Hepatic stellate cell (primary cell): ENCODE results near the gene OSM.
"Not testable (repeated sequence)": the region's sequence is repeated elsewhere in the genome, so short reads cannot be mapped to it uniquely, and the experiment has no call there.

Experiments
- DNase-seq: peaks from one replicate; pipeline ENCODE4 v3.0.0; 2011; ENCODE audit warnings: low spot score

OSM gene

DNA sequence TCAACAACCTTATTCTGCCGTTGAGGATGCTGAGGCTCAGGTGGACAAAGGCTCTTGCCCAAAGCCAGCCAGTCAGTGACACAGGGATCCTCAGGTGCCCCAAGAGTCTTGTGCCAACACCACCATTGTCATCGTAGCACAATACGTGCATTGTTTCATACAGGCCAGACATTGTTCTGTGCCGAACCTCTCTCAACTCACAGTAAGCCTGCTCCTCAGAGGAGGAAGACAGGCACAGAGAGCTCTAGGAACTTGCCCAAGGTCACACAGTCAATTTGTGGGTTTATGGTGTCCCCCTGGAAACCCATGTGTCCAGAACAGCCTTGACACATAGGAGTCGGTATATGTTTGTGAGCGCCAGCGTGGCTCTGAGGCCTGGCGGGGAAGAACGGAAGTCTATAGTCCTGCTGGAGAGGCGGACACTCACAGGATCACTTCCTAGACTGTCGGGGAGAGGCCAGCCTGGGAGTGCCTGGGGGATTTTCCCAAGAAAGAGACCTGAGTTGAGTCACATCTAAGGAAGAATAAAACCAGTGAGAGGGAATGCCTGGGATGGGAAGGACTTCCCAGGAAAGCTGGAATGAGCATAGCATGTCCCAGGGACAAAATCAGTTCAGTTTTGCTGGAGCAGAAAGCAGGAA lies 40.3 kb downstream of the OSM start:
- no peak for DNase-seq

- DNase-seq, result no peak
Observed at GRCh38 chr22:30225220-30225927, 41.3 kb downstream of the OSM start.

DNA sequence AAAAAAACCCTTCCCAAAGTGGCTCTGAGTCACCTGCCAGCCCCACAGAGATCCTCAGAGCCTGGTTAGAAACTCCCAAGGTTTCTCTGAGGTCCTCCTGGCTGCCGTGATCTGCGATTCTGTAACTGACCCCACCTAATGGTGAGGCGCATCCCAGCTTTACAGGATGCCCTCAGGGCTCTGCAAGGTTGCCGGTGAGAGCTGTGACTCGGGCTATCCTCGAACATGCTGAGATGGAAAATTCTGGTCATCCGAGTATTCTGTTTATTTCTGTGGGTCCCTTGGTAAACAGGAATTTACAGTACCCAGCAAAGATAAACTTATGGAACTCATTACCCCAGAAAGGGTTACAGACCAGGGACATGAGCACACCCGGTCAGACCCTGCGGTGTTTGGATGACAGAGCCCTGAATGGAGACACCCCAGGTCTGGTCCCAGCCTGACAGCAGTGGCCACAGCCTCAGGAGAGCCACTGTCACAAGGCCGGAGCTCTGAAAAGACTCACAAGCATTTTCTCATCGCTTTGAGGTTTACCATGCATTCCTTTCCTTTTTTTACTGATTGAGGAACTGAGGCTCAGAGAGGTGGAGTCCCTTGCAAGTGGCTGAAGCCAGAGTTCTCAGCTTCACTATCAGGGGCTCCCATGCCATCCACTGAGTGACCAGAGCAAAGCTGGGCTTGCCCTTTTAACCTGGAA lies 42.3 kb downstream of the OSM start:
- DNase-seq, result no peak

DNA sequence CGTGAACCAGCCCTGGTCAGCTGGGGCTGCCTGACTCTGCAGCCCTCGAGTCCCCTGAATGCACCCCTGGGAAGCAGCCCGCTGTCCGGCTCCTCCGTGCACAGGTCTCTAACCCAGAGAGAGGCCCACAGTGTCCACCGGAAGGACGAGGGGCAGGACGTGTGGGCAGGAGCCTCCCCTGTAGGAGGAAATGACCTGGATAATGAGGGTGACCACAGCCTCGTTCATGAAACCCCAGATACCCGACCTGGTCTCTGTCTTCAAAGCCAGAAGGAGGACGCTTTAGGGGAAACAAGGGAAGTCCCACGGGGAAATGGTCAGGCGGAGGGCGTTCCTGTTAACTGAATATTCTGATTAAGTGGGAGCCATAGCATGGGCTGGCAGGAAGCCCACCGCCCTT lies 43.3 kb downstream of the OSM start:
- DNase-seq, result no peak

- no peak for DNase-seq
Observed at GRCh38 chr22:30222321-30222720, 44.3 kb downstream of the OSM start.

- DNase-seq, result no peak
Observed at GRCh38 chr22:30221121-30221992, 45.3 kb downstream of the OSM start.

DNA sequence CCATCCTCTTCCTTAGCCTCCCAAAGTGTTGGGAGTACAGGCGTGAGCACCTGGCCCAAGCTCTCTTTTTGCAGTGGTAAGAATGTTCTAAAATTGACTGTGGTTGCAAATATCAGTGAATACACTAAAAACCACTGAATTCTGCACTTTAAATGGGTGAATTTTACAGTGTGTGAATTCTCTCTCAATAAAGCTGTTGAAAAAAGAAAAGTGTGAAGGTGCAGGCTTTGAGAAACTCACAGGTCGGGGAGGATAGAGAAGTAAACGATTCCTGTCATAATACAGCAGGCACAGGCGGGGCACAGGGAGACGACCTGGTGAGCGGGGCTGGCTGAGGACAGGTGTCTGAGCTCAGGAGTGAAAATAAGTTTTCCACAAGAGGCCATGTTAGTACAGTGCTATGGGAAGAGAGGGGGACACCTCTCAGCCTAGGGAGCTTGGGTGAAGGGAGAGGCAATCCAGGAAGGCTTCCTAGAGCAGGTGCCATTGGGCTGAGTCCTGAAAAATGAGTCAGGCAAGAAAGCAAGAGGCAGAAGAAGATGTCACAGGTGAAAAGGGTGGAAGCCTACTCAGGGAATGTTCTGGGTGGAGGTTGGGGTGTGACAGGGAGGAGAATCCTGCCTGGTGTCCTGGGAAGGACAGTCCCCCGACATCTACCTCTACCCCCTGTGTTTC lies 46.2 kb downstream of the OSM start:
- no peak for DNase-seq

- DNase-seq, result no peak
Observed at GRCh38 chr22:30219668-30220278, 46.9 kb downstream of the OSM start.

GRCh38 chr22:30219049-30219654 lies 47.5 kb downstream of the OSM start:
- DNase-seq, result no peak

GRCh38 chr22:30217698-30218560 lies 48.7 kb downstream of the OSM start:
- no peak for DNase-seq

DNA sequence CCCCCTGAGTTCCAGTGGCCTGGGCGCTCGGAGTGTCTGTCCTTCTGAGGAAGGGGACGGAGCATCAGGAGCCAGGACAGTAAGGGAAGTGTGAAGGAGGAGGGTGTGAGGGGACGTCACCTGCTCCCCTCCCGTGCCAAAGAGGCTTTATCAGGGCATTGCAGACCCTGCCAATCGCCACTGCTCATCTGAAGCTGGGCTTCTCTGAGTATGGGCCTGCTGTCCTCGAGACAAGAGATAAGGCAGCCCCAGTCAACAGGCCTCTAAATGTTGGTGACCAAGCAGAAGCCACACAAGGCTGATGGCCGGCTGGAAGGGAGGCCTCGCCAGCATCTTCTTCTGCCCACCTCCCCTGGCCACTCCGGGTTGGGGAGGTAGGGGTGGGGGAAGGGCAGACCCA lies 49.9 kb downstream of the OSM start:
- DNase-seq, result no peak

DNA sequence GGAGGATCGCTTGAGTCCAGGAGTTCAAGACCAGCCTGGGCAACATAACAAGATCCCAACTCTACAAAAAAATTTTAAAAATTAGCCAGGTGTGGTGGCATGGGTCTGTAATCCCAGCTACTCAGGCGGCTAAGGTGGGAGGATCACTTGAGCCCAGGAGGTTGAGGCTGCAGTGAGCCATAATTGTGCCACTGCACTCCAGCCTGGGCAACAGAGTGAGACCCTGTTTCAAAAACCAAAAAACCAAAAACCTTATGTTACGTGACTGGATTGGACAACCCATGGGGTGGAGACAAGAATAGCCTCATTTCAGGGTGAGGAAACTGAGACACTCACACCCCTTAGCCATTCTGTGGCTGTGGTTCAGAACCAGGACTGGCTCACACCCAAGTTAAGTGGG lies 50.4 kb downstream of the OSM start:
- not testable (repeated sequence) for DNase-seq

- no peak for DNase-seq
Observed at GRCh38 chr22:30214703-30215407, 51.8 kb downstream of the OSM start.

DNA sequence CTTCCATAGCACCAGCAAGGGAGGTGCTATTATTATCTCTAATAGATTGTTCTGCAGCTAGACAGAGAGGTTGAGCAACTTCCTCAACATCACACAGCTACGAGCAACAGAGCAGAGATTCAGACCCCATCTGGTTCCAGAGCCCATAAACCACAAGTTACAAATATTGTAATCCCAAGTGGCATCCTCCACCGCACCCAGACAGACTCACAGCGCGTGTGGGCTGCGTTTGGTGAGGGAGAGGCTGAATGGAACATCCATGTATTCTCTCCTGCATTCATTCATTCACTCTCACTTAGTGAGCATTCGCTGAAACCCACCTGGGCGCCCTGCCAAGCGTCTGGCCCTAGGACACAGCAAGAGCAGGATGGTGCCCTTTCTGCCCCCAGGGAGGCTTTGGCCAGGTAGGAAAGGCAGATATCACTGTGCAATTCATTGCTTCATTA lies 53.6 kb downstream of the OSM start:
- DNase-seq, result peak; percentile 86
